ENCODE measurements around the gene MLLT3. TPM values are rescaled to one million over a fixed set of nuclear protein-coding genes. Genes with fewer than 3 reads are reported as not detected.

The MLLT3 gene
- total RNA-seq, 1 experiment from 2014 or later, result 24.4 TPM

GRCh38 chr9:20634895-20635294, 12.6 kb upstream of the MLLT3 start:
- TF ChIP-seq CTCF (IDR thresholded peaks at IDR 0.05; ENCODE audit: insufficient read depth in 1 of 2, low read depth in 1 of 2, low read length in 1 of 2, severe bottlenecking in 1 of 2, unreplicated experiment in 1 of 2), result no peak
- no peak overlapping the region for H3K4me3 ChIP-seq (ENCODE audit: low read depth, low read length)
- Mint-ChIP-seq H3K4me3 (ENCODE audit: unreplicated experiment) (no peak overlapping the region), H3K27me3 (ENCODE audit: insufficient read depth, unreplicated experiment) (no peaks in the 10 kb centered on the region), H3K9me3 (ENCODE audit: unreplicated experiment) (no peaks in the 10 kb centered on the region), H3K4me1 (ENCODE audit: low read depth, unreplicated experiment) (no peaks in the 10 kb centered on the region), H3K36me3 (ENCODE audit: insufficient read depth, unreplicated experiment) (no peaks in the 10 kb centered on the region), H3K27ac (ENCODE audit: unreplicated experiment) (no peak overlapping the region)
- BruUV-seq (replicated peaks), result no TSS peak
- no peaks in the 10 kb centered on the region for H3K9me3 ChIP-seq
- H3K4me1 ChIP-seq, result no peaks in the 10 kb centered on the region
- ChIA-PET POLR2A (no interaction called here), CTCF (no interaction called here)
- no peaks in the 10 kb centered on the region for H3K36me3 ChIP-seq (ENCODE audit: control insufficient read depth, insufficient read depth, low read length)
- DNase-seq, result no peak
- intact Hi-C loops (cut with micrococcal nuclease; ENCODE audit: unreplicated experiment), result no loop called here
- no peaks in the 10 kb centered on the region for H3K27me3 ChIP-seq (replicated peaks; ENCODE audit: control insufficient read depth, insufficient read depth, low read length)

- Mint-ChIP-seq H3K4me1 (ENCODE audit: low read depth, unreplicated experiment) (no peaks in the 10 kb centered on the region), H3K27ac (ENCODE audit: unreplicated experiment) (no peak overlapping the region), H3K36me3 (ENCODE audit: insufficient read depth, unreplicated experiment) (no peaks in the 10 kb centered on the region), H3K27me3 (ENCODE audit: insufficient read depth, unreplicated experiment) (no peaks in the 10 kb centered on the region), H3K9me3 (ENCODE audit: unreplicated experiment) (no peaks in the 10 kb centered on the region), H3K4me3 (ENCODE audit: unreplicated experiment) (no peak overlapping the region)
- no TSS peak for BruUV-seq (replicated peaks)
- CTCF ChIA-PET, result no interaction called here
- H3K9me3 ChIP-seq, result no peaks in the 10 kb centered on the region
- H3K4me1 ChIP-seq, result no peaks in the 10 kb centered on the region
- POLR2A ChIA-PET, result interaction anchor here (1.3 kb wide), 1 partner anchor 10 kb away, joined by 3 read pairs; the partner anchor contains the start of gene MLLT3
- intact Hi-C loops (cut with micrococcal nuclease; ENCODE audit: unreplicated experiment), result no loop called here
- no peak overlapping the region for H3K4me3 ChIP-seq (ENCODE audit: low read depth, low read length)
- no peaks in the 10 kb centered on the region for H3K27me3 ChIP-seq (replicated peaks; ENCODE audit: control insufficient read depth, insufficient read depth, low read length)
- TF ChIP-seq CTCF (IDR thresholded peaks at IDR 0.05; ENCODE audit: insufficient read depth in 1 of 2, low read depth in 1 of 2, low read length in 1 of 2, severe bottlenecking in 1 of 2, unreplicated experiment in 1 of 2), result no peak
- no peaks in the 10 kb centered on the region for H3K36me3 ChIP-seq (ENCODE audit: control insufficient read depth, insufficient read depth, low read length)
- no peak for DNase-seq
Observed at GRCh38 chr9:20632705-20633104, 10.4 kb upstream of the MLLT3 start.

GRCh38 chr9:20630241-20630943, 8.1 kb upstream of the MLLT3 start:
- ChIA-PET POLR2A (no interaction called here), CTCF (no interaction called here)
- H3K9me3 Mint-ChIP-seq (ENCODE audit: unreplicated experiment), result no peaks in the 10 kb centered on the region
- Histone ChIP-seq H3K27me3 (replicated peaks; ENCODE audit: control insufficient read depth, insufficient read depth, low read length) (no peaks in the 10 kb centered on the region), H3K4me3 (ENCODE audit: low read depth, low read length) (no peak overlapping the region), H3K9me3 (no peaks in the 10 kb centered on the region), H3K36me3 (ENCODE audit: control insufficient read depth, insufficient read depth, low read length) (no peaks in the 10 kb centered on the region), H3K4me1 (no peaks in the 10 kb centered on the region)
- no TSS peak for BruUV-seq (replicated peaks)
- no peaks in the 10 kb centered on the region for H3K36me3 Mint-ChIP-seq (ENCODE audit: insufficient read depth, unreplicated experiment)
- no peaks in the 10 kb centered on the region for H3K4me1 Mint-ChIP-seq (ENCODE audit: low read depth, unreplicated experiment)
- no peak overlapping the region for H3K4me3 Mint-ChIP-seq (ENCODE audit: unreplicated experiment)
- H3K27ac Mint-ChIP-seq (ENCODE audit: unreplicated experiment), result no peak overlapping the region
- no peak for TF ChIP-seq CTCF (IDR thresholded peaks at IDR 0.05; ENCODE audit: insufficient read depth in 1 of 2, low read depth in 1 of 2, low read length in 1 of 2, severe bottlenecking in 1 of 2, unreplicated experiment in 1 of 2)
- intact Hi-C loops (cut with micrococcal nuclease; ENCODE audit: unreplicated experiment), result no loop called here
- no peaks in the 10 kb centered on the region for H3K27me3 Mint-ChIP-seq (ENCODE audit: insufficient read depth, unreplicated experiment)
- no peak for DNase-seq

All from Caco-2 (cell line).